SH-SY5Y (cell line): ENCODE data around the gene CHD2.

Experiments used
- GATA2 ChIP-seq: IDR thresholded peaks from 2 replicates; pipeline ENCODE4 v1.6.1; 2011; ENCODE audit warnings: mild to moderate bottlenecking, low read depth, low read length
- GATA3 ChIP-seq: IDR thresholded peaks from 2 replicates; pipeline ENCODE4 v1.6.1; 2011; ENCODE audit warnings: low read depth, mild to moderate bottlenecking, low read length, moderate library complexity

GRCh38 chr15:93007994-93008393 is 107.9 kb downstream of the CHD2 start:
- TF ChIP-seq GATA3 (no peak), GATA2 (no peak)
